Measurements from ENCODE around the gene ZNF726.

ZNF726 gene

GRCh38 chr19:23908165-23908564, 6.5 kb upstream of the ZNF726 start:
- no peaks in the 10 kb centered on the region for H3K36me3 ChIP-seq (ENCODE audit: low read depth)
- no peak for DNase-seq (ENCODE audit: low spot score)
- H3K9me3 ChIP-seq (ENCODE audit: severe bottlenecking), result no peaks in the 10 kb centered on the region

GRCh38 chr19:23909222-23909621, 5.5 kb upstream of the ZNF726 start:
- DNase-seq (ENCODE audit: low spot score) (no peak), ATAC-seq (ENCODE audit: low read depth) (no peak)
- no peak for TF ChIP-seq CTCF (IDR thresholded peaks at IDR 0.05; ENCODE audit: poor library complexity, severe bottlenecking)
- Histone ChIP-seq H3K27me3 (ENCODE audit: insufficient read depth, poor library complexity, severe bottlenecking) (no peaks in the 10 kb centered on the region), H3K4me1 (ENCODE audit: insufficient read depth, poor library complexity, severe bottlenecking) (no peaks in the 10 kb centered on the region), H3K36me3 (ENCODE audit: low read depth) (no peaks in the 10 kb centered on the region), H3K9me3 (ENCODE audit: severe bottlenecking) (no peaks in the 10 kb centered on the region), H3K27ac (ENCODE audit: poor library complexity, severe bottlenecking) (no peak overlapping the region), H3K4me3 (ENCODE audit: severe bottlenecking) (no peak overlapping the region)

More at GRCh38 chr19:23908165-23908564, 6.5 kb upstream of the ZNF726 start:
- no peaks in the 10 kb centered on the region for H3K4me1 ChIP-seq (ENCODE audit: insufficient read depth, poor library complexity, severe bottlenecking)
- TF ChIP-seq CTCF (IDR thresholded peaks at IDR 0.05; ENCODE audit: poor library complexity, severe bottlenecking), result no peak
- H3K4me3 ChIP-seq (ENCODE audit: severe bottlenecking), result no peak overlapping the region
- ATAC-seq (ENCODE audit: low read depth), result no peak
- H3K27ac ChIP-seq (ENCODE audit: poor library complexity, severe bottlenecking), result no peak overlapping the region
- H3K27me3 ChIP-seq (ENCODE audit: insufficient read depth, poor library complexity, severe bottlenecking), result no peaks in the 10 kb centered on the region

GRCh38 chr19:23913931-23914330, 755 bp upstream of the ZNF726 start:
- no peak for DNase-seq (ENCODE audit: low spot score)
- no peaks in the 10 kb centered on the region for H3K36me3 ChIP-seq (ENCODE audit: low read depth)
- H3K4me3 ChIP-seq (ENCODE audit: severe bottlenecking), result no peak overlapping the region
- no peak for ATAC-seq (ENCODE audit: low read depth)
- no peak overlapping the region for H3K27ac ChIP-seq (ENCODE audit: poor library complexity, severe bottlenecking)
- no peak for TF ChIP-seq CTCF (IDR thresholded peaks at IDR 0.05; ENCODE audit: poor library complexity, severe bottlenecking)
- H3K9me3 ChIP-seq (ENCODE audit: severe bottlenecking), result peaks cover 2% of the 10 kb centered on the region
- H3K4me1 ChIP-seq (ENCODE audit: insufficient read depth, poor library complexity, severe bottlenecking), result no peaks in the 10 kb centered on the region
- H3K27me3 ChIP-seq (ENCODE audit: insufficient read depth, poor library complexity, severe bottlenecking), result no peaks in the 10 kb centered on the region

GRCh38 chr19:23916991-23917390, 2.3 kb downstream of the ZNF726 start:
- DNase-seq (ENCODE audit: low spot score), result no peak
- no peak overlapping the region for H3K4me3 ChIP-seq (ENCODE audit: severe bottlenecking)
- peaks cover 2% of the 10 kb centered on the region for H3K9me3 ChIP-seq (ENCODE audit: severe bottlenecking)
- no peak overlapping the region for H3K27ac ChIP-seq (ENCODE audit: poor library complexity, severe bottlenecking)
- H3K36me3 ChIP-seq (ENCODE audit: low read depth), result peaks cover 16% of the 10 kb centered on the region; the same call in 1 of the 2 replicates
- no peak for TF ChIP-seq CTCF (IDR thresholded peaks at IDR 0.05; ENCODE audit: poor library complexity, severe bottlenecking)
- ATAC-seq (ENCODE audit: low read depth), result no peak
- no peaks in the 10 kb centered on the region for H3K27me3 ChIP-seq (ENCODE audit: insufficient read depth, poor library complexity, severe bottlenecking)
- H3K4me1 ChIP-seq (ENCODE audit: insufficient read depth, poor library complexity, severe bottlenecking), result no peaks in the 10 kb centered on the region

- Histone ChIP-seq H3K27me3 (ENCODE audit: insufficient read depth, poor library complexity, severe bottlenecking) (no peaks in the 10 kb centered on the region), H3K4me3 (ENCODE audit: severe bottlenecking) (no peak overlapping the region), H3K36me3 (ENCODE audit: low read depth) (peaks cover 16% of the 10 kb centered on the region; the same call in 1 of the 2 replicates), H3K9me3 (ENCODE audit: severe bottlenecking) (peaks cover 2% of the 10 kb centered on the region), H3K27ac (ENCODE audit: poor library complexity, severe bottlenecking) (no peak overlapping the region), H3K4me1 (ENCODE audit: insufficient read depth, poor library complexity, severe bottlenecking) (no peaks in the 10 kb centered on the region)
- DNase-seq (ENCODE audit: low spot score) (no peak), ATAC-seq (ENCODE audit: low read depth) (no peak)
- TF ChIP-seq CTCF (IDR thresholded peaks at IDR 0.05; ENCODE audit: poor library complexity, severe bottlenecking), result no peak
Measured at GRCh38 chr19:23917856-23918255, 3.2 kb downstream of the ZNF726 start.
